GM18909 (cell line): Measurements from ENCODE around the gene APOL3.
"Not testable (repeated sequence)": the region's sequence is repeated elsewhere in the genome, so short reads cannot be mapped to it uniquely, and the experiment has no call there.

Experiments
- ATAC-seq: cut with Tn5 transposase; IDR thresholded peaks from one replicate; pipeline ENCODE4 v1.9.1; 2021; ENCODE audit warnings: mild to moderate bottlenecking; ENCODE audit not compliant: unreplicated experiment, poor library complexity

APOL3 gene

GRCh38 chr22:36107436-36107835, 53.1 kb downstream of the APOL3 start:
- ATAC-seq = no peak

GRCh38 chr22:36106910-36107309, 53.6 kb downstream of the APOL3 start:
- ATAC-seq = no peak

- ATAC-seq = no peak
Observed at GRCh38 chr22:36104988-36105387, 55.6 kb downstream of the APOL3 start.

- ATAC-seq = no peak
Observed at GRCh38 chr22:36104435-36104834, 56.1 kb downstream of the APOL3 start.

- no peak for ATAC-seq
Observed at GRCh38 chr22:36103891-36104290, 56.7 kb downstream of the APOL3 start.

- ATAC-seq = no peak
Observed at GRCh38 chr22:36102995-36103394, 57.6 kb downstream of the APOL3 start.

GRCh38 chr22:36101756-36102155, 58.8 kb downstream of the APOL3 start:
- ATAC-seq = no peak

GRCh38 chr22:36100908-36101307, 59.6 kb downstream of the APOL3 start:
- not testable (repeated sequence) for ATAC-seq

- ATAC-seq = no peak
Observed at GRCh38 chr22:36100134-36100824, 60.3 kb downstream of the APOL3 start.

GRCh38 chr22:36099561-36099960, 61.0 kb downstream of the APOL3 start:
- not testable (repeated sequence) for ATAC-seq

GRCh38 chr22:36097880-36098279, 62.7 kb downstream of the APOL3 start:
- ATAC-seq = no peak

- not testable (repeated sequence) for ATAC-seq
Observed at GRCh38 chr22:36090772-36091171, 69.8 kb downstream of the APOL3 start.
